H1 (cell line): ENCODE measurements around the gene API5. TPM values are rescaled to one million over a fixed set of nuclear protein-coding genes. Genes with fewer than 3 reads are reported as not detected.

Experiments used
- CTCF ChIA-PET: fragments of 300-600 bp; sonication (Branson Sonifier 250); formaldehyde crosslinking; loops from one replicate; lab custom pipeline; 2021; ENCODE audit not compliant: partially characterized antibody; lab: Charles Lee
- POLR2A ChIA-PET: fragments of 300-600 bp; sonication (Branson Sonifier 250); formaldehyde crosslinking; loops from one replicate; lab custom pipeline; 2021; ENCODE audit warnings: inconsistent platforms; ENCODE audit not compliant: partially characterized antibody; lab: Charles Lee
- DNase-seq, 2 experiments: peaks; one replicate each; pipeline versions ENCODE4 v3.0.0 to v3.0.0-alpha.2; 2010 to 2022; ENCODE audit warnings: low spot score in 2 of 2, low read depth in 1 of 2, mixed read lengths in 1 of 2
- FAIRE-seq: peaks from 2 replicates; lab custom pipeline; 2011; peaks lifted over from hg19 to GRCh38; lab: Jason Lieb, UNC
- H2AFZ ChIP-seq: 2 replicates; pipeline ENCODE4 v1.8.1; 2012; ENCODE audit warnings: low read length, inconsistent platforms
- H2AK5ac ChIP-seq: 2 replicates; pipeline ENCODE4 v1.6.1; 2013; ENCODE audit warnings: low read depth, low read length
- H2BK120ac ChIP-seq: replicated peaks from 2 replicates; pipeline ENCODE3; 2013; ENCODE audit warnings: low read depth, low read length, inconsistent platforms
- H2BK12ac ChIP-seq: 2 replicates; pipeline ENCODE4 v1.6.1; 2013; ENCODE audit warnings: low read depth, low read length
- H2BK15ac ChIP-seq: 2 replicates; pipeline ENCODE4 v1.6.1; 2013; ENCODE audit warnings: low read length
- H2BK20ac ChIP-seq: 2 replicates; pipeline ENCODE4 v1.6.1; 2013; ENCODE audit warnings: low read length
- H2BK5ac ChIP-seq: 2 replicates; pipeline ENCODE4 v1.6.1; 2013; ENCODE audit warnings: low read depth, low read length
- H3K14ac ChIP-seq: 2 replicates; pipeline ENCODE4 v1.6.1; 2013; ENCODE audit warnings: inconsistent platforms; ENCODE audit not compliant: insufficient read length
- H3K18ac ChIP-seq: 2 replicates; pipeline ENCODE4 v1.6.1; 2013; ENCODE audit warnings: low read length; ENCODE audit errors: extremely low read depth
- H3K23ac ChIP-seq: 2 replicates; pipeline ENCODE4 v1.6.1; 2013; ENCODE audit warnings: inconsistent platforms; ENCODE audit not compliant: insufficient read length
- H3K23me2 ChIP-seq: 2 replicates; pipeline ENCODE4 v1.6.1; 2013; ENCODE audit warnings: low read depth, low read length
- H3K27ac ChIP-seq: 2 replicates; pipeline ENCODE4 v1.6.1; 2011; ENCODE audit warnings: low read depth, low read length, inconsistent platforms
- H3K27me3 ChIP-seq, 4 experiments: replicated peaks in 1 of 4; 1 replicate in 1 of 4; 2 replicates in 3 of 4; pipeline versions ENCODE4 v1.6.1 to v1.8.1; 2011 to 2013; ENCODE audit warnings: low read length in 3 of 4, mild to moderate bottlenecking in 3 of 4, inconsistent platforms in 2 of 4, mixed read lengths in 2 of 4, moderate library complexity in 1 of 4; ENCODE audit not compliant: control insufficient read depth in 3 of 4, insufficient read depth in 3 of 4; ENCODE audit errors: extremely low read depth in 1 of 4
- H3K36me3 ChIP-seq, 4 experiments: 2 replicates each; pipeline versions ENCODE4 v1.6.1 to v1.8.1; 2011 to 2013; ENCODE audit warnings: mild to moderate bottlenecking in 4 of 4, low read length in 3 of 4, moderate library complexity in 2 of 4, control low read depth in 1 of 4, inconsistent platforms in 1 of 4; ENCODE audit not compliant: insufficient read depth in 4 of 4, control insufficient read depth in 2 of 4
- H3K4ac ChIP-seq: replicated peaks from 2 replicates; pipeline ENCODE3; 2013; ENCODE audit warnings: low read length, low read depth, mixed read lengths, inconsistent platforms; ENCODE audit not compliant: insufficient read length
- H3K4me1 ChIP-seq, 4 experiments: replicated peaks in 1 of 4; 1 replicate in 1 of 4; 2 replicates in 3 of 4; pipeline versions ENCODE4 v1.6.1 to v1.8.1; 2011 to 2013; ENCODE audit warnings: low read length in 3 of 4, inconsistent platforms in 2 of 4, mixed read lengths in 1 of 4; ENCODE audit not compliant: insufficient read depth in 4 of 4, control insufficient read depth in 3 of 4
- H3K4me2 ChIP-seq, 2 experiments: 2 replicates each; pipeline versions ENCODE4 v1.6.1 to v1.8.1; 2011 to 2013; ENCODE audit warnings: low read depth in 2 of 2, low read length in 2 of 2, control low read depth in 1 of 2, inconsistent platforms in 1 of 2, mild to moderate bottlenecking in 1 of 2; ENCODE audit not compliant: insufficient read depth in 1 of 2
- H3K4me3 ChIP-seq, 4 experiments: fragments of 200-600, 300-600 bp in 1 of 4; sonication (generic), shearing (Covaris generic), sonication (Bioruptor Twin) in 1 of 4; 2 replicates each; pipeline versions ENCODE4 v1.5.1 to v1.8.1; 2011 to 2016; ENCODE audit warnings: low read length in 4 of 4, low read depth in 3 of 4, control low read depth in 2 of 4, inconsistent platforms in 2 of 4, mild to moderate bottlenecking in 2 of 4, mixed read lengths in 1 of 4, moderate library complexity in 1 of 4; ENCODE audit not compliant: insufficient read depth in 2 of 4; ENCODE audit errors: extremely low read depth in 1 of 4
- H3K56ac ChIP-seq: replicated peaks from 2 replicates; pipeline ENCODE3; 2013; ENCODE audit warnings: low read depth, mild to moderate bottlenecking, mixed read lengths, low read length, inconsistent platforms; ENCODE audit not compliant: insufficient read length
- H3K79me1 ChIP-seq: 2 replicates; pipeline ENCODE4 v1.6.1; 2013; ENCODE audit warnings: low read depth, low read length, control low read depth
- H3K79me2 ChIP-seq, 2 experiments: 2 replicates each; pipeline versions ENCODE4 v1.6.1 to v1.8.1; 2012 to 2013; ENCODE audit warnings: low read length in 2 of 2, mild to moderate bottlenecking in 2 of 2, inconsistent platforms in 1 of 2; ENCODE audit not compliant: insufficient read depth in 2 of 2, control insufficient read depth in 1 of 2
- H3K9ac ChIP-seq, 4 experiments: replicated peaks in 1 of 4; 1 replicate in 1 of 4; 2 replicates in 3 of 4; pipeline versions ENCODE4 v1.6.1 to v1.8.1; 2011 to 2013; ENCODE audit warnings: low read depth in 3 of 4, low read length in 3 of 4, control low read depth in 2 of 4, mild to moderate bottlenecking in 2 of 4, moderate library complexity in 2 of 4, inconsistent platforms in 1 of 4; ENCODE audit errors: extremely low read depth in 1 of 4
- H3K9me3 ChIP-seq, 2 experiments: 2 replicates each; pipeline versions ENCODE4 v1.6.1 to v1.8.1; 2012 to 2013; ENCODE audit warnings: mild to moderate bottlenecking in 2 of 2, moderate library complexity in 2 of 2, control low read depth in 1 of 2, inconsistent platforms in 1 of 2, low read depth in 1 of 2, low read length in 1 of 2, mixed read lengths in 1 of 2; ENCODE audit not compliant: insufficient read depth in 2 of 2
- H4K20me1 ChIP-seq, 2 experiments: replicated peaks in 1 of 2; 2 replicates each; pipeline versions ENCODE3 to v1.8.1; 2011 to 2013; ENCODE audit warnings: inconsistent platforms in 2 of 2, low read length in 2 of 2, mild to moderate bottlenecking in 1 of 2; ENCODE audit not compliant: insufficient read depth in 2 of 2, control insufficient read depth in 1 of 2
- H4K5ac ChIP-seq: 2 replicates; pipeline ENCODE4 v1.6.1; 2013; ENCODE audit warnings: low read length, low read depth, mixed read lengths, inconsistent platforms; ENCODE audit not compliant: insufficient read length
- H4K8ac ChIP-seq: 2 replicates; pipeline ENCODE4 v1.8.0; 2013; ENCODE audit warnings: mild to moderate bottlenecking, moderate library complexity, low read length, inconsistent platforms; ENCODE audit not compliant: insufficient read depth; ENCODE audit errors: extremely low read depth
- H4K91ac ChIP-seq: replicated peaks from 2 replicates; pipeline ENCODE3; 2013; ENCODE audit warnings: low read length, mixed read lengths, inconsistent platforms; ENCODE audit not compliant: insufficient read length
- ASH2L ChIP-seq: fragments of 200-600, 300-600 bp; sonication (generic); IDR thresholded peaks from one replicate; pipeline ENCODE4 v1.7.1; 2017; ENCODE audit warnings: low read length
- CREB1 ChIP-seq: IDR thresholded peaks from 2 replicates; pipeline ENCODE4 v1.6.1; 2012; ENCODE audit warnings: inconsistent platforms
- HDAC6 ChIP-seq: IDR thresholded peaks from one replicate; pipeline ENCODE4 v1.7.1; 2012; ENCODE audit warnings: low read depth, mild to moderate bottlenecking, inconsistent platforms, low read length, moderate library complexity
- KDM4A ChIP-seq: IDR thresholded peaks from one replicate; pipeline ENCODE4 v1.7.1; 2012; ENCODE audit warnings: low read depth, mild to moderate bottlenecking, moderate library complexity, low read length, inconsistent platforms; ENCODE audit not compliant: severe bottlenecking
- SIN3A ChIP-seq, 2 experiments: IDR thresholded peaks in 1 of 2; conservative IDR thresholded peaks in 1 of 2; 2 replicates each; pipeline ENCODE4 v1.6.1; 2011 to 2012; ENCODE audit warnings: low read length in 2 of 2, improper control_type of control experiment in 1 of 2, low read depth in 1 of 2, mild to moderate bottlenecking in 1 of 2
- SIX5 ChIP-seq: IDR thresholded peaks from 2 replicates; pipeline ENCODE4 v1.6.1; 2011; ENCODE audit warnings: mild to moderate bottlenecking, low read depth, low read length
- TAF7 ChIP-seq: optimal IDR thresholded peaks from 2 replicates; pipeline ENCODE3; 2011; ENCODE audit warnings: low read depth, mild to moderate bottlenecking, inconsistent platforms, low read length, moderate library complexity, borderline replicate concordance
- WGBS, 2 experiments: shearing (Covaris generic) in 1 of 2; methylation state at CpG; one replicate each; pipeline versions ENCODE4 v1.1.6 to v1.1.7; 2013 to 2015; ENCODE audit warnings: low lambda C conversion rate in 2 of 2, mixed read lengths in 2 of 2, inconsistent platforms in 1 of 2, low coverage in 1 of 2, missing lambda C conversion rate in 1 of 2; ENCODE audit not compliant: insufficient replicate concordance in 2 of 2, insufficient coverage in 1 of 2, insufficient read length in 1 of 2; ENCODE audit errors: extremely low coverage in 1 of 2, missing lambda C conversion rate in 1 of 2; 5-methylcytosine and 5-hydroxymethylcytosine counted together
- polyA plus RNA-seq, 7 experiments: library from polyadenylated mRNA; depleted of rRNA in 3 of 7; stranded (reverse) in 5 of 7; unstranded in 2 of 7; fragments of >200 nt in 5 of 7; fragments of 200-250 nt in 2 of 7; gene quantifications; 1 replicate in 5 of 7; 2 replicates in 1 of 7; 4 replicates in 1 of 7; pipeline versions ENCODE4 v1.2.1 to v1.2.3, GENCODE V29; 2011 to 2013; ENCODE audit warnings: missing spikeins in 2 of 7, mixed read lengths in 2 of 7
- total RNA-seq: library from RNA; stranded (reverse); fragmentation: NEBNext Ultra II Directional; extraction: Animal tissue kit (Norgen Biotek cat#: 25700); gene quantifications from 2 replicates; pipeline ENCODE4 v1.2.1, GENCODE V29; 2021
- TF ChIP-seq, protein P1 (sequence below), 3 experiments: IDR thresholded peaks; 1 replicate in 2 of 3; 2 replicates in 1 of 3; pipeline versions ENCODE4 v1.5.1 to v1.6.1; 2011; ENCODE audit warnings: low read length in 3 of 3, mild to moderate bottlenecking in 3 of 3, inconsistent platforms in 2 of 3, low read depth in 1 of 3, moderate library complexity in 1 of 3; ENCODE audit not compliant: insufficient read depth in 1 of 3; ENCODE audit errors: control extremely low read depth in 1 of 3

The API5 gene
- total and polyA plus RNA-seq, 2 of the 8 experiments (the other 6 are each of a cell fraction or from before 2014, with no cell fraction given) = 39.1 to 155 TPM

GRCh38 chr11:43327987-43328386 is 16.2 kb downstream of the API5 start:
- DNase-seq = no peak
- POLR2A ChIA-PET = interaction anchor here (1.3 to 1.7 kb wide), 2 partner anchors 11 to 15 kb away, joined by 3 to 9 read pairs; partner anchors contain the start of gene API5

More at GRCh38 chr11:43327987-43328386, 16.2 kb downstream of the API5 start:
- Histone ChIP-seq H2BK12ac (no peak overlapping the region), H2AK5ac (no peak overlapping the region), H3K4me3 (no peak overlapping the region), H2BK120ac (no peak overlapping the region), H3K36me3 (peaks cover 23 to 92% (median 64%) of the 10 kb centered on the region in 4 experiments), H4K91ac (no peak overlapping the region), H4K8ac (no peak overlapping the region), H3K9me3 (no peaks in the 10 kb centered on the region), H2AFZ (no peak overlapping the region), H2BK5ac (no peak overlapping the region), H3K79me1 (no peaks in the 10 kb centered on the region), H3K79me2 (no peaks in the 10 kb centered on the region), H3K9ac (no peak overlapping the region), H3K56ac (no peak overlapping the region), H3K23me2 (no peaks in the 10 kb centered on the region), H3K14ac (no peak overlapping the region), H3K18ac (no peak overlapping the region), H3K27me3 (no peaks in the 10 kb centered on the region), H2BK20ac (no peak overlapping the region), H4K5ac (no peak overlapping the region), H2BK15ac (no peak overlapping the region), H3K27ac (no peak overlapping the region), H3K4me1 (no peaks in the 10 kb centered on the region), H4K20me1 (peaks cover 0 to 2% of the 10 kb centered on the region in 2 experiments), H3K4me2 (no peak overlapping the region), H3K4ac (no peak overlapping the region), H3K23ac (no peak overlapping the region)
- WGBS, 2 experiments = 96% methylated on average over 2 of the region's 2 CpGs; no CpG with 5 or more reads in 1 of the 2 experiments
- TF ChIP-seq KDM4A (no peak), SIN3A (conservative IDR thresholded peaks at IDR 0.05 in 1 of 2, IDR thresholded peaks at IDR 0.05 in 1 of 2; ENCODE audit: low read depth in 1 of 2, low read length in 2 of 2) (no peak), SIX5 (no peak), ASH2L (no peak), CREB1 (no peak), HDAC6 (no peak), TAF7 (no peak)
- TF ChIP-seq, protein P1, sequence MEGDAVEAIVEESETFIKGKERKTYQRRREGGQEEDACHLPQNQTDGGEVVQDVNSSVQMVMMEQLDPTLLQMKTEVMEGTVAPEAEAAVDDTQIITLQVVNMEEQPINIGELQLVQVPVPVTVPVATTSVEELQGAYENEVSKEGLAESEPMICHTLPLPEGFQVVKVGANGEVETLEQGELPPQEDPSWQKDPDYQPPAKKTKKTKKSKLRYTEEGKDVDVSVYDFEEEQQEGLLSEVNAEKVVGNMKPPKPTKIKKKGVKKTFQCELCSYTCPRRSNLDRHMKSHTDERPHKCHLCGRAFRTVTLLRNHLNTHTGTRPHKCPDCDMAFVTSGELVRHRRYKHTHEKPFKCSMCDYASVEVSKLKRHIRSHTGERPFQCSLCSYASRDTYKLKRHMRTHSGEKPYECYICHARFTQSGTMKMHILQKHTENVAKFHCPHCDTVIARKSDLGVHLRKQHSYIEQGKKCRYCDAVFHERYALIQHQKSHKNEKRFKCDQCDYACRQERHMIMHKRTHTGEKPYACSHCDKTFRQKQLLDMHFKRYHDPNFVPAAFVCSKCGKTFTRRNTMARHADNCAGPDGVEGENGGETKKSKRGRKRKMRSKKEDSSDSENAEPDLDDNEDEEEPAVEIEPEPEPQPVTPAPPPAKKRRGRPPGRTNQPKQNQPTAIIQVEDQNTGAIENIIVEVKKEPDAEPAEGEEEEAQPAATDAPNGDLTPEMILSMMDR (IDR thresholded peaks at IDR 0.05; ENCODE audit: control extremely low read depth in 1 of 3, insufficient read depth in 1 of 3, low read depth in 1 of 3, low read length in 3 of 3) = no peak
- no peak for FAIRE-seq
- CTCF ChIA-PET = no interaction called here
